IMR-90 (cell line): Measurements from ENCODE around the gene IL15RA. TPM values are rescaled to one million over a fixed set of nuclear protein-coding genes. Genes with fewer than 3 reads are reported as not detected.

Source experiments
- ATAC-seq: fragments of 200-7000 bp; cut with Tn5 transposase; 2 replicates; pipeline ENCODE4 v1.9.1; 2020; ENCODE audit warnings: low read depth, mild to moderate bottlenecking, moderate library complexity
- BruUV-seq: library from RNA; stranded (reverse); fragments of 400-500 nt; replicated peaks from 2 replicates; lab custom pipeline; 2021; lab: Mats Ljungman, UMichigan
- CTCF ChIA-PET: fragments of 300-600 bp; formaldehyde crosslinking; extraction: SDS; loops from one replicate; lab custom pipeline; 2021; ENCODE audit warnings: antibody characterized with exemption; lab: Yijun Ruan, JAX
- POLR2A ChIA-PET: fragments of 300-600 bp; sonication (Branson Sonifier 250); formaldehyde crosslinking; loops from one replicate; lab custom pipeline; 2022; ENCODE audit warnings: antibody characterized with exemption; ENCODE audit not compliant: unreplicated experiment; lab: Charles Lee
- DNase-seq: peaks from one replicate; pipeline ENCODE4 v3.0.0; 2013
- H2AFZ ChIP-seq: replicated peaks from 2 replicates; pipeline ENCODE3; 2013; ENCODE audit warnings: low read length, mild to moderate bottlenecking; ENCODE audit not compliant: poor library complexity
- H2AK5ac ChIP-seq: 2 replicates; pipeline ENCODE4 v1.6.1; 2013; ENCODE audit warnings: low read depth, low read length, inconsistent platforms
- H2AK9ac ChIP-seq: replicated peaks from 2 replicates; pipeline ENCODE3; 2013; ENCODE audit warnings: mild to moderate bottlenecking, low read depth, low read length, moderate library complexity; ENCODE audit not compliant: poor library complexity
- H2BK120ac ChIP-seq: 2 replicates; pipeline ENCODE4 v1.6.1; 2013; ENCODE audit warnings: low read depth, low read length, inconsistent platforms
- H2BK15ac ChIP-seq: 3 replicates; pipeline ENCODE4 v1.6.1; 2013; ENCODE audit warnings: low read depth, low read length, inconsistent platforms
- H2BK20ac ChIP-seq: 2 replicates; pipeline ENCODE4 v1.6.1; 2013; ENCODE audit warnings: low read depth, mild to moderate bottlenecking, inconsistent platforms, low read length, moderate library complexity
- H2BK5ac ChIP-seq: 2 replicates; pipeline ENCODE4 v1.6.1; 2013; ENCODE audit warnings: mild to moderate bottlenecking, low read depth, low read length, inconsistent platforms; ENCODE audit not compliant: poor library complexity, severe bottlenecking
- H3K14ac ChIP-seq: replicated peaks from 2 replicates; pipeline ENCODE4 v1.6.1; 2013; ENCODE audit warnings: low read depth, low read length, inconsistent platforms
- H3K18ac ChIP-seq: 2 replicates; pipeline ENCODE4 v1.6.1; 2013; ENCODE audit warnings: low read depth, low read length, control low read depth
- H3K23ac ChIP-seq: 2 replicates; pipeline ENCODE4 v1.6.1; 2013; ENCODE audit warnings: low read depth, low read length, inconsistent platforms
- H3K27ac ChIP-seq: 2 replicates; pipeline ENCODE4 v1.5.1; 2013; ENCODE audit warnings: mild to moderate bottlenecking, control low read depth, low read length; ENCODE audit not compliant: insufficient read depth
- H3K27me3 ChIP-seq: 2 replicates; pipeline ENCODE4 v1.6.1; 2013; ENCODE audit warnings: low read length; ENCODE audit not compliant: control insufficient read depth, insufficient read depth
- H3K36me3 ChIP-seq: 2 replicates; pipeline ENCODE4 v1.6.1; 2013; ENCODE audit warnings: low read length, mixed read lengths; ENCODE audit not compliant: control insufficient read depth, insufficient read depth
- H3K4ac ChIP-seq: 2 replicates; pipeline ENCODE4 v1.6.1; 2013; ENCODE audit warnings: low read depth, low read length, inconsistent platforms
- H3K4me1 ChIP-seq: 2 replicates; pipeline ENCODE4 v1.6.1; 2013; ENCODE audit warnings: low read length, mixed read lengths; ENCODE audit not compliant: control insufficient read depth, insufficient read depth
- H3K4me2 ChIP-seq: 2 replicates; pipeline ENCODE4 v1.6.1; 2013; ENCODE audit warnings: low read depth, mild to moderate bottlenecking, control low read depth, low read length, moderate library complexity
- H3K4me3 ChIP-seq: 2 replicates; pipeline ENCODE4 v1.5.1; 2013; ENCODE audit warnings: low read depth, mild to moderate bottlenecking, control low read depth, low read length, moderate library complexity; ENCODE audit not compliant: insufficient read depth
- H3K56ac ChIP-seq: 2 replicates; pipeline ENCODE4 v1.6.1; 2013; ENCODE audit warnings: low read length, inconsistent platforms; ENCODE audit not compliant: insufficient read depth; ENCODE audit errors: extremely low read depth
- H3K79me1 ChIP-seq, 2 experiments: 2 replicates each; pipeline ENCODE4 v1.6.1; 2013; ENCODE audit warnings: low read length in 2 of 2, inconsistent platforms in 1 of 2, low read depth in 1 of 2
- H3K9ac ChIP-seq: 2 replicates; pipeline ENCODE4 v1.6.1; 2013; ENCODE audit warnings: low read depth, low read length, control low read depth
- H3K9me1 ChIP-seq: 2 replicates; pipeline ENCODE4 v1.6.1; 2013; ENCODE audit warnings: low read length, inconsistent platforms; ENCODE audit not compliant: insufficient read depth
- H3K9me3 ChIP-seq: 2 replicates; pipeline ENCODE4 v1.6.1; 2013; ENCODE audit warnings: low read length; ENCODE audit not compliant: control insufficient read depth, insufficient read depth
- H4K20me1 ChIP-seq: 2 replicates; pipeline ENCODE4 v1.6.1; 2013; ENCODE audit warnings: low read length, inconsistent platforms; ENCODE audit not compliant: insufficient read depth
- H4K5ac ChIP-seq: 2 replicates; pipeline ENCODE4 v1.6.1; 2013; ENCODE audit warnings: mild to moderate bottlenecking, low read depth, low read length, control low read depth
- H4K8ac ChIP-seq, 2 experiments: 2 replicates each; pipeline ENCODE4 v1.6.1; 2013; ENCODE audit warnings: low read depth in 2 of 2, low read length in 2 of 2, control low read depth in 1 of 2, inconsistent platforms in 1 of 2
- H4K91ac ChIP-seq: 2 replicates; pipeline ENCODE4 v1.6.1; 2013; ENCODE audit warnings: low read depth, low read length, inconsistent platforms; ENCODE audit not compliant: insufficient read depth
- BHLHE40 ChIP-seq: fragments of 150-350 bp; IDR thresholded peaks from 2 replicates; pipeline ENCODE4 v1.6.1; 2016; ENCODE audit warnings: mild to moderate bottlenecking, low read depth, low read length
- CEBPB ChIP-seq: IDR thresholded peaks from 2 replicates; pipeline ENCODE4 v1.6.1; 2012; ENCODE audit warnings: low read depth, low read length, improper control_type of control experiment
- CHD1 ChIP-seq: IDR thresholded peaks from 2 replicates; pipeline ENCODE4 v1.6.1; 2012; ENCODE audit warnings: low read depth, low read length, improper control_type of control experiment
- CTCF ChIP-seq: conservative IDR thresholded peaks from 2 replicates; pipeline ENCODE4 v1.5.1; 2012; ENCODE audit warnings: mild to moderate bottlenecking, low read depth, low read length, improper control_type of control experiment
- ELK1 ChIP-seq: fragments of 150-350 bp; IDR thresholded peaks from 2 replicates; pipeline ENCODE4 v1.6.1; 2016; ENCODE audit warnings: low read depth, mild to moderate bottlenecking, low read length, moderate library complexity, borderline replicate concordance
- MAFK ChIP-seq: IDR thresholded peaks from 2 replicates; pipeline ENCODE4 v1.6.1; 2012; ENCODE audit warnings: low read depth, low read length, improper control_type of control experiment
- MAZ ChIP-seq: IDR thresholded peaks from 2 replicates; pipeline ENCODE4 v1.6.1; 2012; ENCODE audit warnings: low read depth, mild to moderate bottlenecking, low read length, improper control_type of control experiment, moderate library complexity, borderline replicate concordance
- MXI1 ChIP-seq: IDR thresholded peaks from 2 replicates; pipeline ENCODE4 v1.6.1; 2012; ENCODE audit warnings: low read depth, mild to moderate bottlenecking, low read length, moderate library complexity, borderline replicate concordance
- NFE2L2 ChIP-seq: fragments of 150-350 bp; IDR thresholded peaks from 2 replicates; pipeline ENCODE4 v1.6.1; 2016; ENCODE audit warnings: low read depth, mild to moderate bottlenecking, low read length
- POLR2A ChIP-seq: IDR thresholded peaks from 2 replicates; pipeline ENCODE4 v1.6.1; 2012; ENCODE audit warnings: mild to moderate bottlenecking, low read depth, low read length
- RAD21 ChIP-seq: IDR thresholded peaks from 2 replicates; pipeline ENCODE4 v1.6.1; 2012; ENCODE audit warnings: low read length, improper control_type of control experiment
- RCOR1 ChIP-seq: IDR thresholded peaks from 2 replicates; pipeline ENCODE4 v1.6.1; 2012; ENCODE audit warnings: mild to moderate bottlenecking, low read length, improper control_type of control experiment; ENCODE audit not compliant: insufficient replicate concordance
- RFX5 ChIP-seq: IDR thresholded peaks from 2 replicates; pipeline ENCODE4 v1.8.0; 2012; ENCODE audit warnings: low read depth, mild to moderate bottlenecking, low read length, moderate library complexity
- SMC3 ChIP-seq: fragments of 150-350 bp; IDR thresholded peaks from 2 replicates; pipeline ENCODE4 v1.6.1; 2016; ENCODE audit warnings: low read depth, mild to moderate bottlenecking, antibody characterized with exemption, low read length, moderate library complexity
- USF2 ChIP-seq: fragments of 150-350 bp; IDR thresholded peaks from 2 replicates; pipeline ENCODE4 v1.6.1; 2017; ENCODE audit warnings: mild to moderate bottlenecking, antibody characterized with exemption, low read length, low read depth
- WGBS, 2 experiments: methylation state at CpG; one replicate each; pipeline versions ENCODE4 v1.1.5 to v1.1.7; 2013; ENCODE audit warnings: missing lambda C conversion rate in 2 of 2; ENCODE audit not compliant: insufficient read length in 1 of 2; ENCODE audit errors: extremely low coverage in 2 of 2; 5-methylcytosine and 5-hydroxymethylcytosine counted together
- dilution Hi-C: fragments of 300-500 bp; cut with HindIII; formaldehyde crosslinking; loops from one replicate; pipeline ENCODE4 v1.14.3; 2018; ENCODE audit warnings: low sequenced_read_pairs; ENCODE audit not compliant: unreplicated experiment
- in situ Hi-C: fragments of 300-500 bp; cut with MboI; formaldehyde crosslinking; loops from 3 replicates; pipeline ENCODE4 v1.14.3; 2019; ENCODE audit warnings: low sequenced_read_pairs, inconsistent platforms, mixed read lengths
- intact Hi-C: fragments of 100-400 bp; cut with micrococcal nuclease; formaldehyde crosslinking; loops from 2 replicates; pipeline ENCODE4 v1.10.0; 2022
- polyA plus RNA-seq, 3 experiments: library from polyadenylated mRNA; depleted of rRNA; stranded (reverse); fragments of >200 nt; gene quantifications; 2 replicates each; pipeline ENCODE4 v1.2.3, GENCODE V29; 2012; ENCODE audit warnings: low replicate concordance in 1 of 3
- total RNA-seq: library from RNA; depleted of rRNA; stranded (reverse); fragments of >200 nt; gene quantifications from 2 replicates; pipeline ENCODE4 v1.2.3, GENCODE V29; 2012

IL15RA gene
- total and polyA plus RNA-seq, 2 of the 4 experiments (the other 2 are of a cell fraction) = 2.0 to 7.6 TPM

- Histone ChIP-seq H2AK9ac (peak overlapping the region; percentile 44), H3K9me3 (no peaks in the 10 kb centered on the region), H3K79me1 (peaks cover 0 to 19% of the 10 kb centered on the region in 2 experiments; a peak in 1 of 4 replicates), H3K23ac (0 out of 2 replicates have a peak overlapping the region, but pooled peaks have one; percentile 1), H3K4ac (peak overlapping the region; percentile 62), H4K91ac (peak overlapping the region; percentile 27; the same call in 1 of the 2 replicates), H4K20me1 (no peaks in the 10 kb centered on the region), H3K4me2 (no peak overlapping the region), H3K4me1 (peaks cover 18% of the 10 kb centered on the region), H3K9ac (no peak overlapping the region), H3K27ac (no peak overlapping the region), H2BK5ac (no peak overlapping the region), H2AK5ac (peak overlapping the region; percentile 66; the same call in 1 of the 2 replicates), H4K8ac (peak overlapping the region in 1 of 2 experiments; percentile 13; a peak in 2 of 4 replicates), H3K14ac (peak overlapping the region; percentile 28; the same call in 1 of the 2 replicates), H3K4me3 (no peak overlapping the region), H3K56ac (no peak overlapping the region), H4K5ac (no peak overlapping the region), H2BK20ac (peak overlapping the region; percentile 60; the same call in 1 of the 2 replicates), H3K36me3 (peaks cover 5% of the 10 kb centered on the region; the same call in 1 of the 2 replicates), H3K9me1 (peaks cover 26% of the 10 kb centered on the region), H3K27me3 (no peaks in the 10 kb centered on the region), H2AFZ (peak overlapping the region; percentile 38), H2BK120ac (peak overlapping the region; percentile 5; the same call in 1 of the 2 replicates), H3K18ac (no peak overlapping the region), H2BK15ac (peak overlapping the region; percentile 76; the same call in 2 of the 3 replicates)
- intact Hi-C loops (loop anchor here (2.0 to 10.0 kb wide), 2 partner anchors 17 to 205 kb away; partner anchors contain the start of gene IL15RA), dilution Hi-C loops (no loop called here), in situ Hi-C loops (no loop called here)
- CTCF ChIA-PET = interaction anchor here (1.0 kb wide), 1 partner anchor 131 kb away, joined by 3 read pairs; no protein-coding TSS in a partner anchor
- no peak for DNase-seq
- 97% methylated on average over 7 of the region's 10 CpGs; no CpG with 5 or more reads in 1 of the 2 experiments for WGBS, 2 experiments
- no TSS peak for BruUV-seq
- ATAC-seq = no peak
- POLR2A ChIA-PET = interaction anchor here (1.0 kb wide), 1 partner anchor 14 kb away, joined by 18 read pairs; no protein-coding TSS in a partner anchor
- no peak for TF ChIP-seq BHLHE40
- TF ChIP-seq CEBPB = no peak
- no peak for TF ChIP-seq CTCF
- no peak for TF ChIP-seq POLR2A
- no peak for TF ChIP-seq RFX5
- no peak for TF ChIP-seq NFE2L2
- no peak for TF ChIP-seq RAD21
- TF ChIP-seq MAFK = no peak
- no peak for TF ChIP-seq MAZ
- no peak for TF ChIP-seq RCOR1
- TF ChIP-seq CHD1 = no peak
- no peak for TF ChIP-seq SMC3
- no peak for TF ChIP-seq MXI1
- TF ChIP-seq USF2 = no peak
- TF ChIP-seq ELK1 = no peak
Measured at GRCh38 chr10:5959581-5960069, 17.7 kb downstream of the IL15RA start.
